HTERT RPE-1 (cell line): Measurements from ENCODE around the gene CTSV.
"Not testable (repeated sequence)": the region's sequence is repeated elsewhere in the genome, so short reads cannot be mapped to it uniquely, and the experiment has no call there.

Experiments used
- in situ Hi-C: fragments of 300-500 bp; cut with MboI; formaldehyde crosslinking; loops from 4 replicates; pipeline ENCODE4 v1.14.3; 2020; ENCODE audit warnings: low sequenced_read_pairs

Gene CTSV

GRCh38 chr9:97045300-97045699 is 6.4 kb upstream of the CTSV start:
- in situ Hi-C loops = no loop called here

GRCh38 chr9:97041898-97042297 is 3.0 kb upstream of the CTSV start:
- in situ Hi-C loops = no loop called here

- in situ Hi-C loops = no loop called here
Observed at GRCh38 chr9:97039514-97039860, 545 bp upstream of the CTSV start.

- in situ Hi-C loops = not testable (repeated sequence)
Observed at GRCh38 chr9:97023505-97023904, 15.4 kb downstream of the CTSV start.

GRCh38 chr9:97013151-97014132 is 25.5 kb downstream of the CTSV start:
- in situ Hi-C loops = not testable (repeated sequence)

GRCh38 chr9:97012617-97013016 is 26.3 kb downstream of the CTSV start:
- in situ Hi-C loops = not testable (repeated sequence)

GRCh38 chr9:97002195-97002594 is 36.7 kb downstream of the CTSV start:
- in situ Hi-C loops = not testable (repeated sequence)

GRCh38 chr9:97001338-97001737 is 37.6 kb downstream of the CTSV start:
- in situ Hi-C loops = not testable (repeated sequence)

- in situ Hi-C loops = not testable (repeated sequence)
Observed at GRCh38 chr9:97000139-97000787, 38.7 kb downstream of the CTSV start.

- in situ Hi-C loops = not testable (repeated sequence)
Observed at GRCh38 chr9:96999733-97000132, 39.2 kb downstream of the CTSV start.

- in situ Hi-C loops = not testable (repeated sequence)
Observed at GRCh38 chr9:96997009-96997701, 41.8 kb downstream of the CTSV start.

- in situ Hi-C loops = not testable (repeated sequence)
Observed at GRCh38 chr9:96994531-96995016, 44.4 kb downstream of the CTSV start.

- in situ Hi-C loops = not testable (repeated sequence)
Observed at GRCh38 chr9:96992303-96992702, 46.6 kb downstream of the CTSV start.

- in situ Hi-C loops = not testable (repeated sequence)
Observed at GRCh38 chr9:96989747-96990318, 49.1 kb downstream of the CTSV start.

- in situ Hi-C loops = not testable (repeated sequence)
Observed at GRCh38 chr9:96984887-96985286, 54.1 kb downstream of the CTSV start.

- in situ Hi-C loops = not testable (repeated sequence)
Observed at GRCh38 chr9:96984139-96984538, 54.8 kb downstream of the CTSV start.

- in situ Hi-C loops = not testable (repeated sequence)
Observed at GRCh38 chr9:96983496-96984122, 55.3 kb downstream of the CTSV start.
